ENCODE data around the gene RGS3.

DNA sequence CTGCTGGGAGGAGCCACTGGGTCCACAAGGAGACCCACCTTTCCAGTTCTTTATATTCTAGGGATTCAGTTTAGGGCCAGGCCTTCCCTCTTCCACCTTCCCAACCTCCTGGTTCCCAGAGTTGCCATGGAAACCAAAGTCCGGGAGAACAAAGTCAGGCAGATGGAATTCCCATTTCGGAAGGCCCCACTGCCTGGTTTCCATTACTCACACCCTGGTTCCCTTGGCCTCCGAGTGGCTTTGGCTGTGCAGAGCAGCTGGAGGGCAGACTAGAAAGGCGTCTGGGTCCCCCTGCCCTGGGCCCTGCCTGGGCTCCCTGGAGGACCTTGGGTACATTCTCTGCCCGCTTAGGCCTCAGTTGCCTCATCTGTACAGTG lies 136.1 kb downstream of the RGS3 start:
- TF ChIP-seq, protein P1, sequence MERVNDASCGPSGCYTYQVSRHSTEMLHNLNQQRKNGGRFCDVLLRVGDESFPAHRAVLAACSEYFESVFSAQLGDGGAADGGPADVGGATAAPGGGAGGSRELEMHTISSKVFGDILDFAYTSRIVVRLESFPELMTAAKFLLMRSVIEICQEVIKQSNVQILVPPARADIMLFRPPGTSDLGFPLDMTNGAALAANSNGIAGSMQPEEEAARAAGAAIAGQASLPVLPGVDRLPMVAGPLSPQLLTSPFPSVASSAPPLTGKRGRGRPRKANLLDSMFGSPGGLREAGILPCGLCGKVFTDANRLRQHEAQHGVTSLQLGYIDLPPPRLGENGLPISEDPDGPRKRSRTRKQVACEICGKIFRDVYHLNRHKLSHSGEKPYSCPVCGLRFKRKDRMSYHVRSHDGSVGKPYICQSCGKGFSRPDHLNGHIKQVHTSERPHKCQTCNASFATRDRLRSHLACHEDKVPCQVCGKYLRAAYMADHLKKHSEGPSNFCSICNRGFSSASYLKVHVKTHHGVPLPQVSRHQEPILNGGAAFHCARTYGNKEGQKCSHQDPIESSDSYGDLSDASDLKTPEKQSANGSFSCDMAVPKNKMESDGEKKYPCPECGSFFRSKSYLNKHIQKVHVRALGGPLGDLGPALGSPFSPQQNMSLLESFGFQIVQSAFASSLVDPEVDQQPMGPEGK (CRISPR knock-in tag; IDR thresholded peaks at IDR 0.05): no peak
- TF ChIP-seq, protein P2, sequence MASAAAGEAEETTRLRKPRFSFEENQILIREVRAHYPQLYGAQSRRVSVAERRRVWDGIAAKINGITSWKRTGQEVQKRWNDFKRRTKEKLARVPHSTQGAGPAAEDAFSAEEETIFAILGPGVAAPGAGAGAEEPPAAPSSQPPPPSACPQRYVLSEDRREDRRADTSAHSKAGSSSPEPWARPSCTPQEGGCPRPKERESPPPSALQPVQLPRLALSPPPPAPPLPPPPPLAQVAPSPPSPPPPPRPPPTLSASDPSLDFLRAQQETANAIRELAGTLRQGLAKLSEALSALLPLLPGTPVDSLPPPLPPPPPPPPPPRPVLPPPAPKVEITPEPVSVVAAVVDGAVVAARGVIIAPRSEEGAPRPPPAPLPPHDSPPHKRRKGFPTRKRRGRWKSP (CRISPR knock-in tag; IDR thresholded peaks at IDR 0.05): no peak
- no peak for TF ChIP-seq TBP (CRISPR knock-in tag; IDR thresholded peaks at IDR 0.05)
- no peak for TF ChIP-seq FOXK2 (IDR thresholded peaks at IDR 0.05)
- TF ChIP-seq, protein P3, sequence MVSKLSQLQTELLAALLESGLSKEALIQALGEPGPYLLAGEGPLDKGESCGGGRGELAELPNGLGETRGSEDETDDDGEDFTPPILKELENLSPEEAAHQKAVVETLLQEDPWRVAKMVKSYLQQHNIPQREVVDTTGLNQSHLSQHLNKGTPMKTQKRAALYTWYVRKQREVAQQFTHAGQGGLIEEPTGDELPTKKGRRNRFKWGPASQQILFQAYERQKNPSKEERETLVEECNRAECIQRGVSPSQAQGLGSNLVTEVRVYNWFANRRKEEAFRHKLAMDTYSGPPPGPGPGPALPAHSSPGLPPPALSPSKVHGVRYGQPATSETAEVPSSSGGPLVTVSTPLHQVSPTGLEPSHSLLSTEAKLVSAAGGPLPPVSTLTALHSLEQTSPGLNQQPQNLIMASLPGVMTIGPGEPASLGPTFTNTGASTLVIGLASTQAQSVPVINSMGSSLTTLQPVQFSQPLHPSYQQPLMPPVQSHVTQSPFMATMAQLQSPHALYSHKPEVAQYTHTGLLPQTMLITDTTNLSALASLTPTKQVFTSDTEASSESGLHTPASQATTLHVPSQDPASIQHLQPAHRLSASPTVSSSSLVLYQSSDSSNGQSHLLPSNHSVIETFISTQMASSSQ (IDR thresholded peaks at IDR 0.05; ENCODE audit: low read depth): no peak
- TF ChIP-seq, protein P3 (CRISPR knock-in tag; IDR thresholded peaks at IDR 0.05; ENCODE audit: borderline replicate concordance): no peak
- no peak for TF ChIP-seq U2AF2 (IDR thresholded peaks at IDR 0.05; ENCODE audit: low read depth, low read length)
- TF ChIP-seq POLR2G (IDR thresholded peaks at IDR 0.05; ENCODE audit: low read depth, low read length): no peak
- no peak for TF ChIP-seq HOXA7 (CRISPR knock-in tag; IDR thresholded peaks at IDR 0.05)
- TF ChIP-seq, protein P4, sequence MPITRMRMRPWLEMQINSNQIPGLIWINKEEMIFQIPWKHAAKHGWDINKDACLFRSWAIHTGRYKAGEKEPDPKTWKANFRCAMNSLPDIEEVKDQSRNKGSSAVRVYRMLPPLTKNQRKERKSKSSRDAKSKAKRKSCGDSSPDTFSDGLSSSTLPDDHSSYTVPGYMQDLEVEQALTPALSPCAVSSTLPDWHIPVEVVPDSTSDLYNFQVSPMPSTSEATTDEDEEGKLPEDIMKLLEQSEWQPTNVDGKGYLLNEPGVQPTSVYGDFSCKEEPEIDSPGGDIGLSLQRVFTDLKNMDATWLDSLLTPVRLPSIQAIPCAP (CRISPR knock-in tag; IDR thresholded peaks at IDR 0.05; ENCODE audit: low read depth): no peak
- TF ChIP-seq ZKSCAN1 (IDR thresholded peaks at IDR 0.05; ENCODE audit: low read length): no peak
- no peak for TF ChIP-seq ZNF644 (CRISPR knock-in tag; IDR thresholded peaks at IDR 0.05; ENCODE audit: low read depth)
- TF ChIP-seq NCOA5 (CRISPR knock-in tag; IDR thresholded peaks at IDR 0.05): no peak
- no peak for TF ChIP-seq ZNF354B (CRISPR knock-in tag; IDR thresholded peaks at IDR 0.05)
